ENCODE results near the gene SEMA6A.

Gene SEMA6A

GRCh38 chr5:116488356-116489041 is 86.1 kb downstream of the SEMA6A start:
- no peaks in the 10 kb centered on the region for H3K27me3 ChIP-seq (ENCODE audit: insufficient read depth, insufficient read length)
- H3K36me3 ChIP-seq (ENCODE audit: insufficient read depth, insufficient read length, low read length), result peaks cover 82% of the 10 kb centered on the region
- no peak overlapping the region for H3K4me3 ChIP-seq (ENCODE audit: insufficient read length, low read depth)
- TF ChIP-seq YY1 (IDR thresholded peaks at IDR 0.05; ENCODE audit: insufficient read depth, insufficient read length) (no peak), ZNF274 (IDR thresholded peaks at IDR 0.05; ENCODE audit: low read depth, low read length) (no peak), SUZ12 (IDR thresholded peaks at IDR 0.05; ENCODE audit: extremely low read depth, insufficient read depth, insufficient read length) (no peak)
- no peak overlapping the region for H3K9ac ChIP-seq (ENCODE audit: insufficient read length, low read depth)
- H3K9me3 ChIP-seq (ENCODE audit: insufficient read depth, low read length), result no peaks in the 10 kb centered on the region
- H3K4me1 ChIP-seq (ENCODE audit: insufficient read depth, insufficient read length), result no peaks in the 10 kb centered on the region
- no peak for DNase-seq (ENCODE audit: low read depth, low spot score)

GRCh38 chr5:116487045-116487444 is 87.6 kb downstream of the SEMA6A start:
- Histone ChIP-seq H3K36me3 (ENCODE audit: insufficient read depth, insufficient read length, low read length) (peaks cover 82% of the 10 kb centered on the region), H3K4me3 (ENCODE audit: insufficient read length, low read depth) (no peak overlapping the region), H3K27me3 (ENCODE audit: insufficient read depth, insufficient read length) (no peaks in the 10 kb centered on the region), H3K9me3 (ENCODE audit: insufficient read depth, low read length) (no peaks in the 10 kb centered on the region), H3K4me1 (ENCODE audit: insufficient read depth, insufficient read length) (no peaks in the 10 kb centered on the region), H3K9ac (ENCODE audit: insufficient read length, low read depth) (no peak overlapping the region)
- no peak for DNase-seq (ENCODE audit: low read depth, low spot score)
- TF ChIP-seq ZNF274 (IDR thresholded peaks at IDR 0.05; ENCODE audit: low read depth, low read length) (no peak), YY1 (IDR thresholded peaks at IDR 0.05; ENCODE audit: insufficient read depth, insufficient read length) (no peak), SUZ12 (IDR thresholded peaks at IDR 0.05; ENCODE audit: extremely low read depth, insufficient read depth, insufficient read length) (no peak)

- peaks cover 82% of the 10 kb centered on the region for H3K36me3 ChIP-seq (ENCODE audit: insufficient read depth, insufficient read length, low read length)
- TF ChIP-seq ZNF274 (IDR thresholded peaks at IDR 0.05; ENCODE audit: low read depth, low read length), result no peak
- TF ChIP-seq SUZ12 (IDR thresholded peaks at IDR 0.05; ENCODE audit: extremely low read depth, insufficient read depth, insufficient read length), result no peak
- no peak for TF ChIP-seq YY1 (IDR thresholded peaks at IDR 0.05; ENCODE audit: insufficient read depth, insufficient read length)
- DNase-seq (ENCODE audit: low read depth, low spot score), result no peak
Observed at GRCh38 chr5:116486588-116486987, 88.0 kb downstream of the SEMA6A start.

GRCh38 chr5:116484645-116485044 is 90.0 kb downstream of the SEMA6A start:
- H3K36me3 ChIP-seq (ENCODE audit: insufficient read depth, insufficient read length, low read length), result peaks cover 84% of the 10 kb centered on the region
- no peaks in the 10 kb centered on the region for H3K9me3 ChIP-seq (ENCODE audit: insufficient read depth, low read length)
- no peak overlapping the region for H3K9ac ChIP-seq (ENCODE audit: insufficient read length, low read depth)
- H3K4me1 ChIP-seq (ENCODE audit: insufficient read depth, insufficient read length), result no peaks in the 10 kb centered on the region
- no peaks in the 10 kb centered on the region for H3K27me3 ChIP-seq (ENCODE audit: insufficient read depth, insufficient read length)
- no peak overlapping the region for H3K4me3 ChIP-seq (ENCODE audit: insufficient read length, low read depth)
- DNase-seq (ENCODE audit: low read depth, low spot score), result no peak
- no peak for TF ChIP-seq SUZ12 (IDR thresholded peaks at IDR 0.05; ENCODE audit: extremely low read depth, insufficient read depth, insufficient read length)

More at GRCh38 chr5:116486588-116486987, 88.0 kb downstream of the SEMA6A start:
- no peaks in the 10 kb centered on the region for H3K9me3 ChIP-seq (ENCODE audit: insufficient read depth, low read length)
- no peaks in the 10 kb centered on the region for H3K27me3 ChIP-seq (ENCODE audit: insufficient read depth, insufficient read length)
- H3K4me3 ChIP-seq (ENCODE audit: insufficient read length, low read depth), result no peak overlapping the region
- no peaks in the 10 kb centered on the region for H3K4me1 ChIP-seq (ENCODE audit: insufficient read depth, insufficient read length)
- H3K9ac ChIP-seq (ENCODE audit: insufficient read length, low read depth), result no peak overlapping the region

- Histone ChIP-seq H3K36me3 (ENCODE audit: insufficient read depth, insufficient read length, low read length) (peaks cover 84% of the 10 kb centered on the region), H3K27me3 (ENCODE audit: insufficient read depth, insufficient read length) (no peaks in the 10 kb centered on the region), H3K9me3 (ENCODE audit: insufficient read depth, low read length) (no peaks in the 10 kb centered on the region), H3K4me1 (ENCODE audit: insufficient read depth, insufficient read length) (no peaks in the 10 kb centered on the region), H3K4me3 (ENCODE audit: insufficient read length, low read depth) (no peak overlapping the region), H3K9ac (ENCODE audit: insufficient read length, low read depth) (no peak overlapping the region)
- DNase-seq (ENCODE audit: low read depth, low spot score), result no peak
- TF ChIP-seq SUZ12 (IDR thresholded peaks at IDR 0.05; ENCODE audit: extremely low read depth, insufficient read depth, insufficient read length) (no peak), ZNF274 (IDR thresholded peaks at IDR 0.05; ENCODE audit: low read depth, low read length) (no peak), YY1 (IDR thresholded peaks at IDR 0.05; ENCODE audit: insufficient read depth, insufficient read length) (no peak)
Observed at GRCh38 chr5:116482394-116482793, 92.2 kb downstream of the SEMA6A start.

GRCh38 chr5:116480894-116481510 is 93.6 kb downstream of the SEMA6A start:
- TF ChIP-seq YY1 (IDR thresholded peaks at IDR 0.05; ENCODE audit: insufficient read depth, insufficient read length), result no peak
- Histone ChIP-seq H3K27me3 (ENCODE audit: insufficient read depth, insufficient read length) (no peaks in the 10 kb centered on the region), H3K9ac (ENCODE audit: insufficient read length, low read depth) (no peak overlapping the region), H3K36me3 (ENCODE audit: insufficient read depth, insufficient read length, low read length) (peaks cover 86% of the 10 kb centered on the region), H3K4me3 (ENCODE audit: insufficient read length, low read depth) (no peak overlapping the region), H3K4me1 (ENCODE audit: insufficient read depth, insufficient read length) (no peaks in the 10 kb centered on the region), H3K9me3 (ENCODE audit: insufficient read depth, low read length) (no peaks in the 10 kb centered on the region)
- DNase-seq (ENCODE audit: low read depth, low spot score), result no peak

- peaks cover 92% of the 10 kb centered on the region for H3K36me3 ChIP-seq (ENCODE audit: insufficient read depth, insufficient read length, low read length)
- no peaks in the 10 kb centered on the region for H3K9me3 ChIP-seq (ENCODE audit: insufficient read depth, low read length)
- H3K27me3 ChIP-seq (ENCODE audit: insufficient read depth, insufficient read length), result no peaks in the 10 kb centered on the region
- no peaks in the 10 kb centered on the region for H3K4me1 ChIP-seq (ENCODE audit: insufficient read depth, insufficient read length)
- TF ChIP-seq SUZ12 (IDR thresholded peaks at IDR 0.05; ENCODE audit: extremely low read depth, insufficient read depth, insufficient read length) (no peak), ZNF274 (IDR thresholded peaks at IDR 0.05; ENCODE audit: low read depth, low read length) (no peak), YY1 (IDR thresholded peaks at IDR 0.05; ENCODE audit: insufficient read depth, insufficient read length) (no peak)
- DNase-seq (ENCODE audit: low read depth, low spot score), result no peak
- H3K4me3 ChIP-seq (ENCODE audit: insufficient read length, low read depth), result no peak overlapping the region
- no peak overlapping the region for H3K9ac ChIP-seq (ENCODE audit: insufficient read length, low read depth)
Observed at GRCh38 chr5:116479776-116480675, 94.6 kb downstream of the SEMA6A start.
